ENCODE data around the gene OR10P1.
"Not testable (repeated sequence)": the region's sequence is repeated elsewhere in the genome, so short reads cannot be mapped to it uniquely, and the experiment has no call there.

DNA sequence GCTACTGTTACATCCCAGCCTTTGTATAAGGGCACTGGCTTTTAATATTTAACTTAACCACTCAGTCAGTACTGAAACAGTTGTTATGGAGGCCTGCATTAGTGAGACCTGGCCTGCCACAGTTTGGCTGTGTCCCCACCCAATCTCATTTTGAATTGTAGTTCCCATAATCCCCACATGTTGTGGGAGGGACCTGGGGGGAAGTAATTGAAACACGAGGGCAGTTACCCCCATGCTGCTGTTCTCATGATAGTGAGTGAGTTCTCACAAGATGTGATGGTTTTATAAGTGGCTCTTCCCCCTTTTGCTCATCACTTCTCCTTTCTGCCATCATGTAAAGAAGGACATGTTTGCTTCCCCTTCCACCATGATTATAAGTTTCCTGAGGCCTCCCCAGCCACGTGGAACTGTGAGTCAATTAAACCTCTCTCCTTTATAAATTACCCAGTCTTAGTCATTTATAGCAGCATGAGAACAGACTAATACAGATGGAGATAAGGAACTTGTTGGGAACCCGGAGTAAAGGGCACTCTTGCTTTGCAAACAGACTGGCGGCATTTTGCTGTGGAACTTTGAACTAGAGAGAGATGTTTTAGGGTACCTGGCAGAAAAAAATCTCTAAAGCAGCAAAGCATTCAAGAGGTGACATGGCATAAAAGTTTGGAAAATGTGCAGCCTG lies 14.1 kb downstream of the OR10P1 start:
- not testable (repeated sequence) for TF ChIP-seq EZH2phosphoT487 (IDR thresholded peaks at IDR 0.05; ENCODE audit: borderline replicate concordance, low read length); CTCF (IDR thresholded peaks at IDR 0.05; ENCODE audit: low read depth, low read length, poor library complexity, severe bottlenecking)
